ENCODE data around the gene RS1.

The RS1 gene

DNA sequence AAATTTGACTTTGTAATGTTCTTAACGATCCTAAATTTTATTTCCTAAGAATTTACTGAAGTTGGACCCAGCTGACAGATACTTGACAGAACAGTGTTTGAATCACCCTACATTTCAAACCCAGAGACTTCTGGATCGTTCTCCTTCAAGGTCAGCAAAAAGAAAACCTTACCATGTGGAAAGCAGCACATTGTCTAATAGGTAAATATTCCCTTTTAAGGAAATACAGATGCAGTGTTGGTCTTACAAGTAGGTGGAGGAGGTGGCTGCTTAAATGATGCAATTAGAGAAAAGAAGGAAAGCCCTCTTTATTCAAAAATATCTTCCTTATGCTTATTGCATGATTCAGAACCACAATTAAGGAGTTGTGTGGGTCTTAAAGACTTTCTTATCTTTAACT lies 73.5 kb downstream of the RS1 start:
- no peak for DNase-seq (ENCODE audit: low spot score)

DNA sequence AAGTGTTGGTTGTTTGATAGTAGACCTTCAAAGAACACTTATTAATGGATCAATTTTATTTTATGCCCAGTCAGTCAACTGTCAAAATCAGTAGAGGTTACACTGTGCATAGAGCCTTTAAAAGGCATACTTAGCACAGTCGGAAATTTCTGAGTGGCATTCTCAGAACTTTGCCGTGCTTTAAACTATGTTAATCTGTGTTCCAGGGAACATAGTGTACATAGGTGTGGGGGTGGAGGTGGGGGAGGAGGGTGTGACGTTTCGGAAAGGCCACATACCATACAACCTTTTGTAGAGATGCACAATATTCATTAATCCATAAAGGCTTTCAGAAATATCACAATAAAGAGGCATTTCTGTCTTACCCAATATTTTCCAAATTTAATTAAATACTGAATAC lies 75.8 kb downstream of the RS1 start:
- DNase-seq (ENCODE audit: low spot score) = no peak

DNA sequence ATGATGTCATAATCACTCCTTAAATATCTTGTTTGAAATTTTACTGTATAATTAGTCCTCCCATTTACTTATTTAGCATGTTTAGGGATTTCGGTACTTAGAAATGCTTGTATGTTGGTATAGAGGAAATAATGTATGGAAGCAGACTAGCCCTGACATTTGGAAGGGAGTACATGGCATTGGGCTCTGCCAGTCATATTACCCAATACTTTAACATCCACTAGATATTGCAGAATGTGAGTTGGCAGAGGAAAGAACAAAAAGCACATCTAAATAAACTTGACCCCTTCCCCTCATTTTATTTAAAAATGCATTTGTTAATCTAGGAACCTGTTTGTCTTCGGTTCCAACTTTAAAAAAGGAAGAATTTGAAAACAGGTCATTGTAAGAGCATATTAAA lies 77.8 kb downstream of the RS1 start:
- no peak for DNase-seq (ENCODE audit: low spot score)

- DNase-seq (ENCODE audit: low spot score) = no peak
Measured at GRCh38 chrX:18591834-18592233, 80.1 kb downstream of the RS1 start.

All from CD4-positive, alpha-beta T cell treated with Interleukin-15 for 4 hours (primary cell).